GM23338 (cell line): ENCODE results near the gene CEACAM8. TPM values are rescaled to one million over a fixed set of nuclear protein-coding genes. Genes with fewer than 3 reads are reported as not detected.

ENCODE experiments used
- ATAC-seq: fragments of 200-7000 bp; cut with Tn5 transposase; 3 replicates; pipeline ENCODE4 v1.9.1; 2020
- DNase-seq: peaks from one replicate; pipeline ENCODE4 v3.0.0-alpha.2; 2015; ENCODE audit warnings: low spot score
- H2AFZ ChIP-seq: fragments of 200-600 bp; sonication (generic); 2 replicates; pipeline ENCODE4 v1.8.0; 2016; ENCODE audit warnings: antibody characterized with exemption, mild to moderate bottlenecking, moderate library complexity
- H3F3A ChIP-seq: fragments of 200-600 bp; sonication (generic); replicated peaks from 2 replicates; pipeline ENCODE4 v1.8.0; 2017; ENCODE audit warnings: antibody characterized with exemption, mixed run types, low read depth
- H3K27ac ChIP-seq: fragments of 200-600 bp; sonication (generic); 2 replicates; pipeline ENCODE4 v1.6.1; 2016; ENCODE audit warnings: low read depth
- H3K27me3 ChIP-seq: fragments of 200-600 bp; sonication (generic); 2 replicates; pipeline ENCODE4 v1.8.0; 2016; ENCODE audit warnings: mild to moderate bottlenecking, mixed run types, moderate library complexity; ENCODE audit not compliant: insufficient read depth
- H3K36me3 ChIP-seq: fragments of 200-600 bp; sonication (generic); 2 replicates; pipeline ENCODE4 v1.8.0; 2016; ENCODE audit warnings: mild to moderate bottlenecking; ENCODE audit not compliant: insufficient read depth
- H3K4me1 ChIP-seq: fragments of 200-600 bp; sonication (generic); 2 replicates; pipeline ENCODE4 v1.8.0; 2016; ENCODE audit warnings: mild to moderate bottlenecking, moderate library complexity; ENCODE audit not compliant: insufficient read depth
- H3K4me2 ChIP-seq: fragments of 200-600 bp; sonication (generic); 2 replicates; pipeline ENCODE4 v1.7.1; 2017; ENCODE audit warnings: mixed run types
- H3K4me3 ChIP-seq: fragments of 200-600 bp; sonication (generic); 2 replicates; pipeline ENCODE4 v1.6.1; 2016; ENCODE audit warnings: mixed run types
- H3K79me2 ChIP-seq: fragments of 200-600 bp; sonication (generic); replicated peaks from 2 replicates; pipeline ENCODE4 v1.8.0; 2017; ENCODE audit warnings: mild to moderate bottlenecking; ENCODE audit not compliant: insufficient read depth
- H3K9me2 ChIP-seq: fragments of 200-600 bp; sonication (generic); 2 replicates; pipeline ENCODE4 v1.8.0; 2017; ENCODE audit not compliant: insufficient read depth
- H4K20me1 ChIP-seq: fragments of 200-600 bp; sonication (generic); replicated peaks from 2 replicates; pipeline ENCODE4 v1.8.0; 2017; ENCODE audit warnings: mild to moderate bottlenecking; ENCODE audit not compliant: insufficient read depth
- H3K27ac Mint-ChIP-seq: 2 replicates; pipeline ENCODE4 v1.8.0; 2020; ENCODE audit warnings: inconsistent platforms, mild to moderate bottlenecking, moderate library complexity, mixed read lengths
- H3K27me3 Mint-ChIP-seq: 3 replicates; pipeline ENCODE4 v1.8.0; 2022; ENCODE audit warnings: low read depth, mild to moderate bottlenecking, moderate library complexity, mixed read lengths, inconsistent platforms; ENCODE audit not compliant: insufficient read depth, poor library complexity
- H3K36me3 Mint-ChIP-seq: 3 replicates; pipeline ENCODE4 v1.8.0; 2021; ENCODE audit warnings: low read depth, mild to moderate bottlenecking, inconsistent platforms, moderate library complexity, mixed read lengths
- H3K4me1 Mint-ChIP-seq: 3 replicates; pipeline ENCODE4 v1.8.0; 2020; ENCODE audit warnings: mild to moderate bottlenecking, inconsistent platforms, mixed read lengths
- H3K4me3 Mint-ChIP-seq: 3 replicates; pipeline ENCODE4 v1.8.0; 2021; ENCODE audit warnings: moderate library complexity, mild to moderate bottlenecking, inconsistent platforms, mixed read lengths
- H3K9me3 Mint-ChIP-seq: 3 replicates; pipeline ENCODE4 v1.8.0; 2020; ENCODE audit warnings: moderate library complexity, mild to moderate bottlenecking, inconsistent platforms, mixed read lengths
- CREB1 ChIP-seq: fragments of 250-450 bp; sonication (Bioruptor Pico); IDR thresholded peaks from 2 replicates; pipeline ENCODE4 v1.5.0; 2020; ENCODE audit warnings: low read depth, mild to moderate bottlenecking, moderate library complexity
- EZH2 ChIP-seq: fragments of 200-600 bp; sonication (generic); IDR thresholded peaks from one replicate; pipeline ENCODE4 v1.8.0; 2017; ENCODE audit warnings: antibody characterized with exemption, mild to moderate bottlenecking, low read depth; ENCODE audit not compliant: unreplicated experiment
- JUNB ChIP-seq: IDR thresholded peaks from one replicate; pipeline ENCODE4 v1.6.1; 2016; ENCODE audit warnings: antibody characterized with exemption; ENCODE audit not compliant: unreplicated experiment
- NANOG ChIP-seq: IDR thresholded peaks from 2 replicates; pipeline ENCODE4 v1.6.1; 2016; ENCODE audit warnings: antibody characterized with exemption, borderline replicate concordance
- ZNF114 ChIP-seq: fragments of 250-450 bp; sonication (Bioruptor Pico); IDR thresholded peaks from 2 replicates; pipeline ENCODE4 v1.5.0; 2020; ENCODE audit warnings: mild to moderate bottlenecking, moderate library complexity
- ZNF331 ChIP-seq: fragments of 250-450 bp; sonication (Bioruptor Pico); IDR thresholded peaks from 2 replicates; pipeline ENCODE4 v1.5.0; 2020; ENCODE audit warnings: low read depth, mild to moderate bottlenecking, moderate library complexity
- polyA plus RNA-seq: library from polyadenylated mRNA; unstranded; fragments of >200 nt; fragmentation: Nextera tagmentation; extraction: Ambion mirVana; gene quantifications from 2 replicates; pipeline ENCODE4 v1.2.1, GENCODE V29; 2016
- total RNA-seq: library from RNA; depleted of rRNA; stranded (reverse); fragments of >200 nt; shearing (Covaris generic); gene quantifications from 2 replicates; pipeline ENCODE4 v1.2.3, GENCODE V29; 2014
- TF ChIP-seq, protein P1 (sequence below): fragments of 250-450 bp; sonication (Bioruptor Pico); IDR thresholded peaks from 2 replicates; pipeline ENCODE4 v1.5.0; 2020; ENCODE audit warnings: mild to moderate bottlenecking, moderate library complexity
- TF ChIP-seq, protein P2 (sequence below): IDR thresholded peaks from one replicate; pipeline ENCODE4 v1.6.1; 2018; ENCODE audit warnings: antibody characterized with exemption; ENCODE audit not compliant: unreplicated experiment
- TF ChIP-seq, protein P3 (sequence below): IDR thresholded peaks from 2 replicates; pipeline ENCODE4 v1.6.1; 2016; ENCODE audit warnings: antibody characterized with exemption

Gene CEACAM8
- total and polyA plus RNA-seq, 2 experiments from 2014 or later: not detected

DNA sequence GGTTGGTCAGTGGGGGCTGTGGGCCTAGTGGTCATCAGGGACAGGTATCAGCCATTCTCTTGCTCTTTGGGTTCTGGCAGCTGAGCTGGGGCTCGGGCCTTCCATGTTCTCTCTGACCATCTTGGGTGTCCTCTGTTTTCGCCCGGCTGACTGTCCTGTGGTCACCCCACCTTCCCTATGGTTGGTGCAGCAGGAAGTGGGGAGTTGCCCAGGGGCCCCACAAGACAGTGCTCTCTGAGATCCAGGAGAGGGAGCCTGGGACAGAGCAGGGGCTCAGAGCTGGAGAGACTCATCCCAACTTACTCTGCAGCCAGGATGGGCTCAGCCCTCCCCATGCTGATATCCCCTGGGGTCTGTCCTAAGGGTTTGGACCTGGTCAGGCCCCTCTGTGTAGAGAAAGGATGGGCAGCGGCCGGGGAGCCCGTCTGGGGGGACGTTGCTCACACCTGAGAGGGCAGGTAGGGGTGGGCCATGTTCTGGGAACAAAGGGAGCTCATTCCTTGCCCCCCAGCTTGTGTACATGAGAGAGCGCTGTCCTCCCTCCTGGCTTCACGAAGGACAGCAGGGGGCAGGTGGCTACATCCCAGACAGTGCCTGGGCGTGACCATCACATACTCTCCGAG is 937 bp upstream of the CEACAM8 start (continued):
- TF ChIP-seq, protein P1, sequence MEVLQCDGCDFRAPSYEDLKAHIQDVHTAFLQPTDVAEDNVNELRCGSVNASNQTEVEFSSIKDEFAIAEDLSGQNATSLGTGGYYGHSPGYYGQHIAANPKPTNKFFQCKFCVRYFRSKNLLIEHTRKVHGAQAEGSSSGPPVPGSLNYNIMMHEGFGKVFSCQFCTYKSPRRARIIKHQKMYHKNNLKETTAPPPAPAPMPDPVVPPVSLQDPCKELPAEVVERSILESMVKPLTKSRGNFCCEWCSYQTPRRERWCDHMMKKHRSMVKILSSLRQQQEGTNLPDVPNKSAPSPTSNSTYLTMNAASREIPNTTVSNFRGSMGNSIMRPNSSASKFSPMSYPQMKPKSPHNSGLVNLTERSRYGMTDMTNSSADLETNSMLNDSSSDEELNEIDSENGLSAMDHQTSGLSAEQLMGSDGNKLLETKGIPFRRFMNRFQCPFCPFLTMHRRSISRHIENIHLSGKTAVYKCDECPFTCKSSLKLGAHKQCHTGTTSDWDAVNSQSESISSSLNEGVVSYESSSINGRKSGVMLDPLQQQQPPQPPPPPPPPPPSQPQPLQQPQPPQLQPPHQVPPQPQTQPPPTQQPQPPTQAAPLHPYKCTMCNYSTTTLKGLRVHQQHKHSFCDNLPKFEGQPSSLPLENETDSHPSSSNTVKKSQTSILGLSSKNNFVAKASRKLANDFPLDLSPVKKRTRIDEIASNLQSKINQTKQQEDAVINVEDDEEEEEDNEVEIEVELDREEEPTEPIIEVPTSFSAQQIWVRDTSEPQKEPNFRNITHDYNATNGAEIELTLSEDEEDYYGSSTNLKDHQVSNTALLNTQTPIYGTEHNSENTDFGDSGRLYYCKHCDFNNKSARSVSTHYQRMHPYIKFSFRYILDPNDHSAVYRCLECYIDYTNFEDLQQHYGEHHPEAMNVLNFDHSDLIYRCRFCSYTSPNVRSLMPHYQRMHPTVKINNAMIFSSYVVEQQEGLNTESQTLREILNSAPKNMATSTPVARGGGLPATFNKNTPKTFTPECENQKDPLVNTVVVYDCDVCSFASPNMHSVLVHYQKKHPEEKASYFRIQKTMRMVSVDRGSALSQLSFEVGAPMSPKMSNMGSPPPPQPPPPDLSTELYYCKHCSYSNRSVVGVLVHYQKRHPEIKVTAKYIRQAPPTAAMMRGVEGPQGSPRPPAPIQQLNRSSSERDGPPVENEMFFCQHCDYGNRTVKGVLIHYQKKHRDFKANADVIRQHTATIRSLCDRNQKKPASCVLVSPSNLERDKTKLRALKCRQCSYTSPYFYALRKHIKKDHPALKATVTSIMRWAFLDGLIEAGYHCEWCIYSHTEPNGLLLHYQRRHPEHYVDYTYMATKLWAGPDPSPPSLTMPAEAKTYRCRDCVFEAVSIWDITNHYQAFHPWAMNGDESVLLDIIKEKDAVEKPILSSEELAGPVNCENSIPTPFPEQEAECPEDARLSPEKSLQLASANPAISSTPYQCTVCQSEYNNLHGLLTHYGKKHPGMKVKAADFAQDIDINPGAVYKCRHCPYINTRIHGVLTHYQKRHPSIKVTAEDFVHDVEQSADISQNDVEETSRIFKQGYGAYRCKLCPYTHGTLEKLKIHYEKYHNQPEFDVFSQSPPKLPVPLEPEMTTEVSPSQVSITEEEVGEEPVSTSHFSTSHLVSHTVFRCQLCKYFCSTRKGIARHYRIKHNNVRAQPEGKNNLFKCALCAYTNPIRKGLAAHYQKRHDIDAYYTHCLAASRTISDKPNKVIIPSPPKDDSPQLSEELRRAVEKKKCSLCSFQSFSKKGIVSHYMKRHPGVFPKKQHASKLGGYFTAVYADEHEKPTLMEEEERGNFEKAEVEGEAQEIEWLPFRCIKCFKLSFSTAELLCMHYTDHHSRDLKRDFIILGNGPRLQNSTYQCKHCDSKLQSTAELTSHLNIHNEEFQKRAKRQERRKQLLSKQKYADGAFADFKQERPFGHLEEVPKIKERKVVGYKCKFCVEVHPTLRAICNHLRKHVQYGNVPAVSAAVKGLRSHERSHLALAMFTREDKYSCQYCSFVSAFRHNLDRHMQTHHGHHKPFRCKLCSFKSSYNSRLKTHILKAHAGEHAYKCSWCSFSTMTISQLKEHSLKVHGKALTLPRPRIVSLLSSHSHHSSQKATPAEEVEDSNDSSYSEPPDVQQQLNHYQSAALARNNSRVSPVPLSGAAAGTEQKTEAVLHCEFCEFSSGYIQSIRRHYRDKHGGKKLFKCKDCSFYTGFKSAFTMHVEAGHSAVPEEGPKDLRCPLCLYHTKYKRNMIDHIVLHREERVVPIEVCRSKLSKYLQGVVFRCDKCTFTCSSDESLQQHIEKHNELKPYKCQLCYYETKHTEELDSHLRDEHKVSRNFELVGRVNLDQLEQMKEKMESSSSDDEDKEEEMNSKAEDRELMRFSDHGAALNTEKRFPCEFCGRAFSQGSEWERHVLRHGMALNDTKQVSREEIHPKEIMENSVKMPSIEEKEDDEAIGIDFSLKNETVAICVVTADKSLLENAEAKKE (CRISPR knock-in tag): no peak
- no peak for TF ChIP-seq CREB1 (CRISPR knock-in tag)
- TF ChIP-seq ZNF114 (CRISPR knock-in tag): no peak
- TF ChIP-seq, protein P2, sequence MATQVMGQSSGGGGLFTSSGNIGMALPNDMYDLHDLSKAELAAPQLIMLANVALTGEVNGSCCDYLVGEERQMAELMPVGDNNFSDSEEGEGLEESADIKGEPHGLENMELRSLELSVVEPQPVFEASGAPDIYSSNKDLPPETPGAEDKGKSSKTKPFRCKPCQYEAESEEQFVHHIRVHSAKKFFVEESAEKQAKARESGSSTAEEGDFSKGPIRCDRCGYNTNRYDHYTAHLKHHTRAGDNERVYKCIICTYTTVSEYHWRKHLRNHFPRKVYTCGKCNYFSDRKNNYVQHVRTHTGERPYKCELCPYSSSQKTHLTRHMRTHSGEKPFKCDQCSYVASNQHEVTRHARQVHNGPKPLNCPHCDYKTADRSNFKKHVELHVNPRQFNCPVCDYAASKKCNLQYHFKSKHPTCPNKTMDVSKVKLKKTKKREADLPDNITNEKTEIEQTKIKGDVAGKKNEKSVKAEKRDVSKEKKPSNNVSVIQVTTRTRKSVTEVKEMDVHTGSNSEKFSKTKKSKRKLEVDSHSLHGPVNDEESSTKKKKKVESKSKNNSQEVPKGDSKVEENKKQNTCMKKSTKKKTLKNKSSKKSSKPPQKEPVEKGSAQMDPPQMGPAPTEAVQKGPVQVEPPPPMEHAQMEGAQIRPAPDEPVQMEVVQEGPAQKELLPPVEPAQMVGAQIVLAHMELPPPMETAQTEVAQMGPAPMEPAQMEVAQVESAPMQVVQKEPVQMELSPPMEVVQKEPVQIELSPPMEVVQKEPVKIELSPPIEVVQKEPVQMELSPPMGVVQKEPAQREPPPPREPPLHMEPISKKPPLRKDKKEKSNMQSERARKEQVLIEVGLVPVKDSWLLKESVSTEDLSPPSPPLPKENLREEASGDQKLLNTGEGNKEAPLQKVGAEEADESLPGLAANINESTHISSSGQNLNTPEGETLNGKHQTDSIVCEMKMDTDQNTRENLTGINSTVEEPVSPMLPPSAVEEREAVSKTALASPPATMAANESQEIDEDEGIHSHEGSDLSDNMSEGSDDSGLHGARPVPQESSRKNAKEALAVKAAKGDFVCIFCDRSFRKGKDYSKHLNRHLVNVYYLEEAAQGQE: no peak

DNA sequence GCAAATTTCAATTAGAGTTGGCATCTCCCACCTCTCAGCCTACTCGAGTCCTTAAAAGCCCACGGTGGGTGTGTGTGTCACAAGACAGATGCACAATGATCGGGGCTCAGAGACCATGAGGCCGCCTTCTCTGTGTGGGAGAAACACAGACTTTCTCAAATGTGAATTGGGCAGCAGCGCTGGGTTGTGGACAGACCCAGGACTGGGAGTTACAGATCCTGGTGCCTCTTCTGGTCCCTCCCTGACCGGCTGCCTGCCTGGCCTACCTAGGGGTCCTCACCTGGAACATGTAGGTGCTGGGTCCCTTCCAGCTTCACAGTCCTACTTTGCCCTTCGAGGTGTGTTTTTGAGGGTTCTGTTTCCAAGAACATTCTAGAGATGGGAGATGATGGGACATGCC is 4.9 kb downstream of the CEACAM8 start:
- Histone ChIP-seq H3K79me2 (no peaks in the 10 kb centered on the region), H3K4me3 (no peak overlapping the region), H3K36me3 (no peaks in the 10 kb centered on the region), H3F3A (no peaks in the 10 kb centered on the region), H2AFZ (no peak overlapping the region), H3K9me2 (peaks cover 2% of the 10 kb centered on the region; the same call in 1 of the 2 replicates), H3K27ac (no peak overlapping the region), H3K27me3 (no peaks in the 10 kb centered on the region), H4K20me1 (no peaks in the 10 kb centered on the region), H3K4me2 (no peak overlapping the region), H3K4me1 (no peaks in the 10 kb centered on the region)
- H3K36me3 Mint-ChIP-seq: no peaks in the 10 kb centered on the region
- H3K9me3 Mint-ChIP-seq: no peaks in the 10 kb centered on the region; the same call in 2 of the 3 replicates
- H3K4me1 Mint-ChIP-seq: peaks cover 8% of the 10 kb centered on the region; the same call in 2 of the 3 replicates
- H3K4me3 Mint-ChIP-seq: no peak overlapping the region
- H3K27me3 Mint-ChIP-seq: peaks cover 7% of the 10 kb centered on the region
- no peak overlapping the region for H3K27ac Mint-ChIP-seq
- no peak for ATAC-seq
- no peak for DNase-seq
- no peak for TF ChIP-seq EZH2
- TF ChIP-seq ZNF331 (CRISPR knock-in tag): no peak
- no peak for TF ChIP-seq NANOG
- TF ChIP-seq, protein P2: no peak
- TF ChIP-seq, protein P3, sequence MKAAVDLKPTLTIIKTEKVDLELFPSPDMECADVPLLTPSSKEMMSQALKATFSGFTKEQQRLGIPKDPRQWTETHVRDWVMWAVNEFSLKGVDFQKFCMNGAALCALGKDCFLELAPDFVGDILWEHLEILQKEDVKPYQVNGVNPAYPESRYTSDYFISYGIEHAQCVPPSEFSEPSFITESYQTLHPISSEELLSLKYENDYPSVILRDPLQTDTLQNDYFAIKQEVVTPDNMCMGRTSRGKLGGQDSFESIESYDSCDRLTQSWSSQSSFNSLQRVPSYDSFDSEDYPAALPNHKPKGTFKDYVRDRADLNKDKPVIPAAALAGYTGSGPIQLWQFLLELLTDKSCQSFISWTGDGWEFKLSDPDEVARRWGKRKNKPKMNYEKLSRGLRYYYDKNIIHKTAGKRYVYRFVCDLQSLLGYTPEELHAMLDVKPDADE: no peak
- TF ChIP-seq CREB1 (CRISPR knock-in tag): no peak
- no peak for TF ChIP-seq JUNB
